A549 treated with RU486 at 1 μM for 4 hours (cell line): ENCODE measurements around the gene PLIN4. TPM values are rescaled to one million over a fixed set of nuclear protein-coding genes. Genes with fewer than 3 reads are reported as not detected.

Source experiments
- total RNA-seq: library from RNA; stranded (reverse); fragments of 200-300 nt; extraction: Qiagen RNA extraction; gene quantifications from 5 replicates; pipeline ENCODE4 v1.2.3, GENCODE V29; 2022; ENCODE audit warnings: low read depth

PLIN4 gene
- total RNA-seq = 0.42 to 0.61 TPM (median 0.51 TPM) in 5 replicates

GRCh38 chr19:4518345-4519171, at the start of gene PLIN4:
Gene PLIN4 (minus strand): TSS chr19:4518486. CDS start chr19:4518272, 214 bp downstream.

GRCh38 chr19:4559569-4559968, 41.3 kb upstream of the PLIN4 start, which contains the start of gene SEMA6B:
Gene SEMA6B (minus strand): TSS chr19:4559684. CDS start chr19:4558457, 1,227 bp downstream.

GRCh38 chr19:4539693-4540581, 21.7 kb upstream of the PLIN4 start, which contains the start of gene LRG1:
Gene LRG1 (minus strand): TSS chr19:4540036. CDS start chr19:4540013, 23 bp downstream.

GRCh38 chr19:4534836-4535658, 16.8 kb upstream of the PLIN4 start, which contains the start of gene PLIN5:
Gene PLIN5 (minus strand): TSS chr19:4535224. CDS start chr19:4534074, 1,150 bp downstream.

GRCh38 chr19:4472174-4472974, 45.9 kb downstream of the PLIN4 start, which contains the start of gene HDGFL2:
Gene HDGFL2 (plus strand): TSS chr19:4472297. CDS start chr19:4472351, 54 bp downstream.

GRCh38 chr19:4457654-4458395, 60.5 kb downstream of the PLIN4 start, which contains the start of gene UBXN6:
Gene UBXN6 (minus strand): TSS chr19:4457794. CDS start chr19:4457697, 97 bp downstream.

Other genes starting within 250 kb of the PLIN4 start
- not detected in 5 replicates for gene SHD, start 239.2 kb downstream of the PLIN4 start, total RNA-seq
- not detected in 5 replicates for gene TMIGD2, start 216.1 kb downstream of the PLIN4 start, total RNA-seq
- 7.4 to 9.0 TPM (median 8.4 TPM) in 5 replicates for gene FSD1, start 213.9 kb downstream of the PLIN4 start, total RNA-seq
- gene STAP2, start 179.7 kb downstream of the PLIN4 start, total RNA-seq = not detected in 5 replicates
- 5.8 to 14.0 TPM (median 10.1 TPM) in 5 replicates for gene MPND, start 174.9 kb downstream of the PLIN4 start, total RNA-seq
- 45.3 to 64.3 TPM (median 56.8 TPM) in 5 replicates for gene SH3GL1, start 117.9 kb downstream of the PLIN4 start, total RNA-seq
- gene CHAF1A, start 115.8 kb downstream of the PLIN4 start, total RNA-seq = 22.4 to 26.3 TPM (median 23.7 TPM) in 5 replicates
- 38.4 to 69.4 TPM (median 54.4 TPM) in 5 replicates for gene UBXN6, start 60.7 kb downstream of the PLIN4 start, total RNA-seq
- gene HDGFL2, start 46.2 kb downstream of the PLIN4 start, total RNA-seq = 25.1 to 30.9 TPM (median 29.4 TPM) in 5 replicates
- gene PLIN5, start 16.7 kb upstream of the PLIN4 start, total RNA-seq = 0.06 to 0.22 TPM (median 0.09 TPM) in 3 of 5 replicates, not detected in the others
- gene LRG1, start 21.6 kb upstream of the PLIN4 start, total RNA-seq = 0.02 to 0.14 TPM (median 0.12 TPM) in 4 of 5 replicates, not detected in the other
- gene SEMA6B, start 41.2 kb upstream of the PLIN4 start, total RNA-seq = 4.3 to 6.9 TPM (median 6.1 TPM) in 5 replicates
- 2.4 to 5.4 TPM (median 4.6 TPM) in 5 replicates for gene TNFAIP8L1, start 121.0 kb upstream of the PLIN4 start, total RNA-seq
- 115 to 147 TPM (median 144 TPM) in 5 replicates for gene MYDGF, start 151.9 kb upstream of the PLIN4 start, total RNA-seq
- 54.4 to 66.9 TPM (median 62.2 TPM) in 5 replicates for gene DPP9, start 205.4 kb upstream of the PLIN4 start, total RNA-seq